ENCODE results near the gene FRMD4A. TPM values are rescaled to one million over a fixed set of nuclear protein-coding genes. Genes with fewer than 3 reads are reported as not detected.

The FRMD4A gene
- total RNA-seq, 2 experiments from 2014 or later, result 0.17 TPM; not detected in 1

DNA sequence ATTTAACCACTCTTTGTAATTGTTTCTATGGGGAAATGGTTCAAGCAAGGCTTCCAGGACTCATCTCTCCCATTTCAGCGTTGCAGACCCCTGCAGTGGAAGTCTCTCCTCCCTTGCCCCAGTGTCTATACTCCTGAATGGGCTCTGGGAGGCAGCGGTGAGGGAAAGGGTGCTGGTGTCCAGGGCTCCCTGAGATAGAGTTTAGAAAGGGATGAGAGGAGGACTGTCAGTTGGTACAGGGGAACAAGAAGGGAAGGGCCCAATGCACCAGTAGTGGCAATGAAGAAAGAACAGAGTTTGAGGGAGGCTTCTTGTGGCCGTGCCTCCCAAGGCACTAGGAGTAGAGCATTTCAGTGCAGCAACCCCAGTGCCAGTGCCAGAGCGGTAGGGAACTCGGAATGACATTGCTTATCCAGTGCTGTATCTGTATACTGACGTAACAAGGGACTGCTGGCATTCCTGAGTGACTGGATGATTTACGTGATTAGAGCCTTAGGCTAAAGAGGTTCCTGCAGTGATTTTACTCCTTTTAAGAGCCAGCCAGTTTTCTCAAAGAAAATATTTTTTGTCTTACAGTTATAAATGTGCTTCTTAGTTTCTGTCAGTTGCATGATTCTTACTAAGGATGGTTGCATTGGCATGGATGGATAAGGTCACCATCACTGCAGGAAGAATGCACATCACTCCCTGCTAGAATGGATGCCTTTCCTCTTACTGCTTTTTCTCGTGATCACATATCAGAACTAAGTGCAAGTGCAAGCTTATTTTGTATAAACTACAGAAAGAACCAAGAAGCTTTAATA is 716.0 kb downstream of the FRMD4A start:
- no TSS peak for BruUV-seq (replicated peaks)
- no peaks in the 10 kb centered on the region for H3K9me2 ChIP-seq (ENCODE audit: insufficient read depth, low read length)
- no peak overlapping the region for H3K4me3 ChIP-seq (ENCODE audit: low read depth, low read length, poor library complexity, severe bottlenecking)
- no peaks in the 10 kb centered on the region for H3K4me1 ChIP-seq (ENCODE audit: insufficient read depth, low read length, poor library complexity, severe bottlenecking)
- H3K4me2 ChIP-seq (ENCODE audit: low read length), result no peak overlapping the region
- H2AFZ ChIP-seq (ENCODE audit: low read length), result no peak overlapping the region
- intact Hi-C loops (cut with micrococcal nuclease; ENCODE audit: unreplicated experiment), result no loop called here
- H4K20me1 ChIP-seq (ENCODE audit: insufficient read depth, low read length), result no peaks in the 10 kb centered on the region
- ChIA-PET POLR2A (interaction anchor here (0.6 to 0.7 kb wide), 2 partner anchors 12 to 65 kb away, joined by 3 read pairs; no protein-coding TSS in a partner anchor), CTCF (ENCODE audit: unreplicated experiment) (no interaction called here)
- TF ChIP-seq, protein P1, sequence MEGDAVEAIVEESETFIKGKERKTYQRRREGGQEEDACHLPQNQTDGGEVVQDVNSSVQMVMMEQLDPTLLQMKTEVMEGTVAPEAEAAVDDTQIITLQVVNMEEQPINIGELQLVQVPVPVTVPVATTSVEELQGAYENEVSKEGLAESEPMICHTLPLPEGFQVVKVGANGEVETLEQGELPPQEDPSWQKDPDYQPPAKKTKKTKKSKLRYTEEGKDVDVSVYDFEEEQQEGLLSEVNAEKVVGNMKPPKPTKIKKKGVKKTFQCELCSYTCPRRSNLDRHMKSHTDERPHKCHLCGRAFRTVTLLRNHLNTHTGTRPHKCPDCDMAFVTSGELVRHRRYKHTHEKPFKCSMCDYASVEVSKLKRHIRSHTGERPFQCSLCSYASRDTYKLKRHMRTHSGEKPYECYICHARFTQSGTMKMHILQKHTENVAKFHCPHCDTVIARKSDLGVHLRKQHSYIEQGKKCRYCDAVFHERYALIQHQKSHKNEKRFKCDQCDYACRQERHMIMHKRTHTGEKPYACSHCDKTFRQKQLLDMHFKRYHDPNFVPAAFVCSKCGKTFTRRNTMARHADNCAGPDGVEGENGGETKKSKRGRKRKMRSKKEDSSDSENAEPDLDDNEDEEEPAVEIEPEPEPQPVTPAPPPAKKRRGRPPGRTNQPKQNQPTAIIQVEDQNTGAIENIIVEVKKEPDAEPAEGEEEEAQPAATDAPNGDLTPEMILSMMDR (conservative IDR thresholded peaks at IDR 0.05; ENCODE audit: low read length), result no peak
- no peak for TF ChIP-seq EZH2phosphoT487 (IDR thresholded peaks at IDR 0.05; ENCODE audit: borderline replicate concordance, low read depth, low read length)
- no peaks in the 10 kb centered on the region for H3K9me3 ChIP-seq (ENCODE audit: low read length)
- no peak for DNase-seq (ENCODE audit: low spot score)
- no peaks in the 10 kb centered on the region for H3K79me2 ChIP-seq (ENCODE audit: insufficient read depth, low read depth, low read length)
- no peak overlapping the region for H3K27ac ChIP-seq (ENCODE audit: low read depth, low read length, poor library complexity, severe bottlenecking)
- H3K36me3 ChIP-seq (ENCODE audit: insufficient read depth, low read length), result peaks cover 42% of the 10 kb centered on the region

DNA sequence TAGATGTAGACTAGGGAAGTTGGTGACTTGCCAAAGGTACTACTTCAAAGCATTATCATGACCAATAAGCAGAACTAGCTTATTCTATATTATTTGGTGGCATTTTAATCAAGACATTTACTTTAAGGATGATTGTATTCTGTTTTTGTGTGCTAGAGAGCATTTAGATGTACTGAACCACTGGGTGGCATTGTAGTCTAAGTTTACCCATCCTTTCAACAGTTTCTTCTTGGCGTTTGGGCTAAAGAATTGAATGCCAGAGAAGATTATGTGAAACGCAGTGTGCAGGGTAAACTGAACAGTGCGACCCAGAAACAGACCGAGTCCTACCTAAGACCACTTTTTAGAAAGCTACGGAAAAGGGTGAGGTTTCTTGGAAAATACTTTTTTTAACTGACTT is 717.2 kb downstream of the FRMD4A start:
- Histone ChIP-seq H3K27ac (ENCODE audit: low read depth, low read length, poor library complexity, severe bottlenecking) (no peak overlapping the region), H4K20me1 (ENCODE audit: insufficient read depth, low read length) (no peaks in the 10 kb centered on the region), H3K9me2 (ENCODE audit: insufficient read depth, low read length) (no peaks in the 10 kb centered on the region), H3K4me2 (ENCODE audit: low read length) (no peak overlapping the region), H3K9me3 (ENCODE audit: low read length) (no peaks in the 10 kb centered on the region), H3K36me3 (ENCODE audit: insufficient read depth, low read length) (peaks cover 40% of the 10 kb centered on the region), H2AFZ (ENCODE audit: low read length) (no peak overlapping the region), H3K79me2 (ENCODE audit: insufficient read depth, low read depth, low read length) (no peaks in the 10 kb centered on the region), H3K4me3 (ENCODE audit: low read depth, low read length, poor library complexity, severe bottlenecking) (no peak overlapping the region), H3K4me1 (ENCODE audit: insufficient read depth, low read length, poor library complexity, severe bottlenecking) (no peaks in the 10 kb centered on the region)
- TF ChIP-seq, protein P1 (conservative IDR thresholded peaks at IDR 0.05; ENCODE audit: low read length), result peak; percentile 36
- TF ChIP-seq EZH2phosphoT487 (IDR thresholded peaks at IDR 0.05; ENCODE audit: borderline replicate concordance, low read depth, low read length), result no peak
- BruUV-seq (replicated peaks), result no TSS peak
- ChIA-PET CTCF (ENCODE audit: unreplicated experiment) (no interaction called here), POLR2A (interaction anchor here (0.7 to 0.9 kb wide), 2 partner anchors 29 to 249 kb away, joined by 3 to 4 read pairs; no protein-coding TSS in a partner anchor)
- DNase-seq (ENCODE audit: low spot score), result no peak
- intact Hi-C loops (cut with micrococcal nuclease; ENCODE audit: unreplicated experiment), result no loop called here
